CD4-positive, alpha-beta T cell treated with Interleukin-21 for 1 hour (primary cell): ENCODE data around the gene ZDHHC1.
A peak's percentile ranks its signal among the peaks of the same experiment; 100 is the strongest.
"Not testable (repeated sequence)": the region's sequence is repeated elsewhere in the genome, so short reads cannot be mapped to it uniquely, and the experiment has no call there.

Experiments
- DNase-seq: peaks from one replicate; pipeline ENCODE4 v3.0.0-alpha.2; 2020

ZDHHC1 gene

DNA sequence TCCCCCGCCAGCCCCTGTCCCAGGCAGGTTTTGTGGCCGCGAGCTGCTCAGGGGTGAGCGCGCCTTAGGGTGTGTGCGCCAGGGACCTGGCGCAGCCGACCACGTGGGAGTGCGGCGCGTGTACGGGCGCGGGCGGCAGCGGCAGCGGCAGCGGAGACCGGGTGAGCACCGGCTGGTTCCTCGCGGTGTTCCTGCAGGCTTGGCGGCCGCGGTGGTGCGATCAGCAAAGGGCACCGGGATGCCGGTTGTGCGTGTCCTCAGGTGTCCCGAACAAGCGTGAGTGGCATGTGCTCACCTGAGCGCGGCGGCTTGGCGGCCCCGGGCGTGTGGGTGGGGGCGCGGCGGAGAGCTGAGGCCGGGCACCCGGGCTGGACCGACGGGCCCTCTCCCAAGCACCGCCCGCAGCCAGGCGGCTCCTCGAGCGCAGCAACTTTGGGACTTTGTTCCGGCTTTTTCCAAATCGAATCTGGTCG, 14.3 kb upstream of the ZDHHC1 start:
- DNase-seq = peak; percentile 13

DNA sequence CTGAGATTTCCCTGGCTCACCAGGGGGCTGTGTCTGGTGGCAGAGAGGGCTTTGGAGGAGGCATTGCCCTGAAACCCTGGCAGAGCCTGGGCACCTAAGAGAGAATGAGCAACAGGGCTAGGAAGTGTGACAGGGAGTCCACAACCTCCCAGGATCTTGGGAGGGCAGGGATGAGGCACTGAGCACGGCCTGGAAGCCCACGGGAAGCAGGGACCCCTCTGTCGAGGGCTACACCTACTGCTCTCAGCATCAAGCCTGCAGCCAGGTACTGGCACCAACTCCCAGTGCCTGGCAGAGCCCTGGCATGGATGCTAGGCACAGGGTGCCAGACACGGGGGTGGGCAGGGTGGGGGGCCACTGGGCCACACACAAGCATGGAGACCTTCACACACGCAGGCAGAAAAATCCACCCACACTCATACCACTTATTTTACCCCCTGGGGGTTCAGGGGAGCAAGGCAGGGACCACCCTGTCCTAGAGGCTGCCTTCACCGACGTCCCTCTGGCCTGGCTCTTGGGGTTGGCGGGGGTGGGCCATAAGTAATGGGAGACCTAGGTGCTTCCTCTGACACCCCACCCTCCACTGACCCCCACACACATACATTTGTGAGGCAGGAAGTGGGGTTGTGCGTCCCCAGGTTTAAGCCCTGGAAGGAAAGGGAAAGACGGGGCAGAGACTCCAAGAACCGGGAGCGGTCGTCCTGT, 13.7 kb upstream of the ZDHHC1 start:
- no peak for DNase-seq

DNA sequence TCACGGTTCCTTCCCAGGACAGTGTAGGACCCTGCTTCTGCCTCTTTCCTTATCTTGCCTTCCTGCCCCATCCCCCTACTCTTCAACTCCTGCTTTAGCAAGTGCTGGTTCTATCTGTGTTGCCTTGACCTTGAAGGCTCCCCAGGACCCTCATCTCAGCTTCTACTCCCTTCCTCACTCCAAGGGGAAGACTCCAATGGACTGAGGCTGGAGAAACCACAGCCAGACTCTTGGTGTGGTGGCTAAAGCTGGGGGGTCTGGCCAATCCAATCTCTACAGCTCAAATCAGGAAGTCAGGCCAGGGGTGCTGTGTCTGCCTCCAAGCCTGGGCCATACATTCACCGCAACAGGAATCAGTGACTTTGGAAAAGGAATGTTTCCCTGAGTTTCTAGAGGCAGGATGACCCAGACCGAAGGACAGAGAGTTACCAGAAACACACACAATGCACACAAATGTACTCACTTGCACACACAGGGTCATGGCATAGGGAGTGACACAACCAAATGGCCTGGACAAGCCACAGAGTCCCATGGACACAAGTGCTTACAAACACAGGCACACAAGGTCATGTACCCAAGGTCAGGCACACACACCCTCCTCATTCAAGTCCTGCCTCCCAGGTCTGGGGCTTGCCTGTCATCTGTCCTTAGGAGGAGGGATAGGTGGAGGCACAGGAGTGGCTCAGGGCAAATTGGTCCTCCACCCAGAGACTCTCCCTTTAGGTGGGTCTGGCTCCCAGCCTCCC, 12.9 kb upstream of the ZDHHC1 start:
- DNase-seq = no peak

DNA sequence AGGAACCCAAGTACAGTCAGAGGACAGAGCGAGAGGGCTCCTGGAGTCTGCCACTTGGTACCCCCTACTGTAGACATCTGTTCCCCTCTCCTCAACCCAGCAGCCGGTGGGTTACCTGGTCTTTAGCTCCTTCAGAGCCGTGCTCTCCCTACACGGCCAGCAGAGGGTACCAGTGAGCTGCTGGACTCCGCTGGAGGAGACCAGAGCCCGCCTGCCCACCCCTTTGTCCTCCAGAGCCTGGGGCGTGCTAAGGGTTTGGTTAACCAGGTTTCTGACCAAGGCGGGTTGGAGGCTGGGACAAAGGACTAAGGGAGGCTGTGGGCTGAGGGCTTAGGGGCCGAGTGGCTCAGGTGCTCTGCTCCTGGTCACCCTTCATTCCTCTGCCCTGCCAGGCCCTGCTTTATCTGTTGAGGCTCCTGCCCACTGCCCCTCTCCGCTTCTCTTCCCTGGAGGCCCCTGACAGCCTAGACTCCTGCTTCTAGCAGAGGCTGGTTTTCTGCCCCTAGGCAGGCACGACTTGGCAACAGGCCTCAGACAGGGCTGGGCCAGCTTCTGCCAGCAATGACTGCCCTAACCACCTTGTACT, 12.0 kb upstream of the ZDHHC1 start:
- peak; percentile 48 for DNase-seq

DNA sequence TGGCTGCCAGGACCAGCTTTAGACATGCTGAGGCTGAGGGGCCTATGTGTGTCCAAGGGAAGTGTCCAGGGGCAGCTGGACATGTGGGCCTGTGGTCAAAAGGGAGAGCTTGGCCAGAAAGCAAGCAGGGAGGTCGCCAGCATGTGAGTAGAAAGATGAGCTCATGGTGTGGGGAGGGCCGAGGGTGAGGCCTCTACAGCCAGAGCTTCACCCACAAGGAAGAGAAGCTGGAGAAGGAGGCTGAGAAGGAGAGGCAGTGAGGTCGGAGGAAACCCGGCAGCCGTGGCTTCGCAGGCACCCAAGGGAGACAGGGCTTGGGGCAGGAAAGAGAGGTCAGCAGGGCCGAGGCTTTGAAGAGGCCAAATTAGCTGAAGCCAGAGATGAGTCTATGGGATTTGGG, 10.7 kb upstream of the ZDHHC1 start:
- no peak for DNase-seq

DNA sequence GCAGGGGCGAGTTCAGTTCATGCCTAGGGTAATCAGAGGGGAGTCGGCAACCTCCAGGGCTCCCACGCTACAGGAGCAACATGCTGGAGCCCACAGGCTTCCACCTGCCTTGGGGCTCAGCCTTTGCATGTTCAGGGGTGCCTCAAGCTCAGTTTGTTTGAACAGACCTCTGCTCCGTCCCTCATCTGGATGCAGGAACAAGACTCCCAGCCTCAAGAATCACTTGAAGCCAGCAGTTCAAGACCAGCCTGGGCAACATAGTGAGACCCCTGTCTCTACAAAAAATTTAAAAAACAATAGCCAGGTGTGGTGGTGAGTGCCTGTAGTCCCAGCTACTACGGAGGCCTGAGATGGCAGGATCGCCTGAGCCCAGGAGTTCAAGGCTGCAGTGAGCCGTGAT, 9.7 kb upstream of the ZDHHC1 start:
- DNase-seq = no peak

DNA sequence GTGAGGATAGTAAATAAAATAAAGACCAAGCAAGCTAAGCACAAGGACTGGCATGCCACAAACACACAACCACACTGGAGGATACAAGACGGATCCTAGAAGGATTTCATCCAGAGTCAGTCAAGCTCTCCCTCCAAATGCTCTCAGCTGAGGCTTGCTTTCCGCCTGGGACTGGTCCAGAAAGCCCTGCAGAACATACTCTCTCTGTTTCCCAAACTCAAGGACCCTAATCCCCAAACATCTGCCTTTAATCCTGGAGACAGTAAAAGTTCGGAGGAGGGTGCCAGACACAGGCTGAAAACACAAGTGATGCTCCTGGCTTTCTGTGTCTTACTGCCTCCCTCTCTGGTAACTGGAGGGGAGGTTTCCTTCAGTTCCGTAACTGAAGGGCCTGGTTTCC, 9.3 kb upstream of the ZDHHC1 start:
- DNase-seq = no peak

DNA sequence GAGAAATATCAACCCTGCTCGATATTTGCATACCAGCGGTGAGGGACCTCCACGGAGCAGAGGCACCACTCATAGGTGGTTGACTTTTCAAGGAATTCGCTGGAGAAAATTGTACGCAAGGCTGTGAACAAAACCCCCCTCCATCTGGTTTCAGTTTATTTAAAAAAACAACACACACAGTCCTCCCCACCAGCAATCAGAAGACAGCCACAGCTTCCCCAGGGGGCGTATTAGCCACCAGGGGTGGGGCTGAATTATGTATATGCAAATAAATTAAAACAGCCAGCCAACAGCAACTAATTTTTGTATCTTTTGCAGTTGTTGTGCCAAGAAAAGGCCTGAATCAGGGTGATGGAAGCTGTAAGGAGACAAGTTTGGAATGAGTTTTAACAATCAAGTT, 8.8 kb upstream of the ZDHHC1 start:
- no peak for DNase-seq

DNA sequence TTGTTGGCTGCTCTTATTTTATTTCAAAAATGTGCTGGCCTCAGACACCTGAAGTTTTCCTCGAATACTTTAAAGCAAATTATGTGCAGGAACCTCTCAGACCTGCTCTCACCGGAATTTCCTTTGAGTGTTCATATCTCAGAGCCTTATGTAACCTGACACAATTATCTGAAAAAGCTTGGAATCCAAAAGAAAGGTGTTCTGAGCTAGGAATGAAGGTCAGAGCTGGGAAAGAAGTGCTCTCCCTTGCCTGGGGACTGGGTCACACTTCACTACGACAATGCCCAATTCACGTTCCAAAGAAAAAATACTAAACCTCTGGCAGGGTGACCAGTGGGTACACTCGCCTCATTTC, 8.0 kb upstream of the ZDHHC1 start:
- no peak for DNase-seq

DNA sequence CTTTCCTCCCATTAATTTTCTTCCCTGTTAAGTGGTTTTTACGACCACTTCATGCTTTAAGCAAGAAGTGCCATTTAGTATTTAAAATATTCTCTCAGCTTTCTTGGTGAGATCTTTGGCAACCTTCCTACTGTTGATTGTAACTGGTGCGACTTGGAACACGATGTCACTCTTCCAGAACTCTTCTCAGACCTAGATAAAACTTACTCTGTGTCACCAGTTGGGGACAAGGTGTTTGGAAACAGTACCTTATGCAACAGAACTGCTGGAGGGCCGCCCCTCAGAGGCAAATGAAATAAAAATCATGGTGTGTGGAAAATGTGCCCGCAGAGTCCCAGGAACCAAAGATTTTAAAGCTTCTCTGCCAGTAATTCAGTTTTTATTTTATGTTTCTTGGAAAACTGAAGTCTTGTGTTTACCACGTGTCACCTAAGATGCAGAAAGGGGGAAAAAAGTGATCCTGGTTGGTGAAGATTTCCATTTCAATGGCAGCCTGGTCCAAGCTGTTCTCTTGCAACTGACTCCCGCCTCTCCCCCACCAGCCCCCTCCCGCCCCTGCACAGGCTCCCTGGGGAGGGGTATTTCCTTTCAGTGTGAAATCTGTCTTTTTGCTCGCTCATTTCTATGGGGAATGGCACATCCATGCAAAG, 7.5 kb upstream of the ZDHHC1 start:
- no peak for DNase-seq

DNA sequence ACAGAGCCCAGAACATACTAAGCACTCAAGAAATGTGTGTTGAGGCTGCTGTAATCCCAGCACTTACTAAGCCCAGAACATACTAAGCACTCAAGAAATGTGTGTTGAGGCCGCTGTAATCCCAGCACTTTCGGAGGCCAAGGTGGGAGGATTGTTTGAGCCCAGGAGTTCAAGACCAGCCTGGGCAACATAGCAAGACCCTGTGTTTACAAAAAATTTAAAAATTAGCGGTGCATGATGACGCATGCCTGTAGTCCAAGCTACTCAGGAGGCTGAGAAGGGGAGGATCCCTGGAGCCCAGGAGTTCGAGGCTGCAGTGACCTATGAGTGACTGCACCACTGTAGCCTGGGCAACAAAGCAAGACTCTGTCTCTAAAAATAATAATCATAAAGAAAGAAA, 6.7 kb upstream of the ZDHHC1 start:
- DNase-seq = no peak

DNA sequence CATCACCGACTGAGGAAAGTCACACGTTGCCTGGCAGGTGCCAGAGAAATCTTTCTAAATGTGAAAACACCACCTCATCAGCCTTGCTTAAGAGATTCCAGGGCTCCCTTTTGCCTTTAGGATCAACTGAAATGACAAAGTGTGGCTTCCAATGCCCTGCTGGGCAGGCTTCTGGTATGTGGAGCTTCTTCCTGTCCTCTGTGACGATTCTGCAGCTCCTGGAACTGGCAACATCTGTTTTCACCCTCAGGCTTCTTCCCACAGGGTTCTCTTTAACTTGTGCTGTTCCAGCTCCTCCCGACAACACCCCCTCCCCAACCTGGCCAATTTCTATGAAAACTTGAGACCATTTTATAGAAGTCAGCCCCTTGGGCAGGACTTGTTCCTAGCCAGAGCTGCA, 4.8 kb upstream of the ZDHHC1 start:
- no peak for DNase-seq

DNA sequence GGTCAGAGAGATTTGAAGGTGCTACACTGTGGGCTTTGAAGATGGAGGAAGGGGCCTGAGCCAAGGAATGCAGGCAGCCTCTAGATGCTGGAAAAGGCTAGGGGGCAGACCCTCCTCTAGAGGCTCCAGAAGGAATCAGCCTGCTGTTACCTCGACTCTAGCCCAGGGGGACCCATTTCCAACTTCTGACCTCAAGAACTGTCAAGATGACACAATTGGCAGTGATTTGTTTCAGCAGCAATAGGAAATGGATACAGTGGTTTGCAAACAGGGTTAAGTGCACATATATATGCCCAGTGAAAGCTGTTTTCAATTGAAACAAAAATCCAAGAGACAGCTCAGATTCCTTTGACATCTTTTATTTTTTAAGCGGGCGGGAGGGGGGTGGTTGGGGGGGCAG, 3.7 kb upstream of the ZDHHC1 start:
- no peak for DNase-seq

DNA sequence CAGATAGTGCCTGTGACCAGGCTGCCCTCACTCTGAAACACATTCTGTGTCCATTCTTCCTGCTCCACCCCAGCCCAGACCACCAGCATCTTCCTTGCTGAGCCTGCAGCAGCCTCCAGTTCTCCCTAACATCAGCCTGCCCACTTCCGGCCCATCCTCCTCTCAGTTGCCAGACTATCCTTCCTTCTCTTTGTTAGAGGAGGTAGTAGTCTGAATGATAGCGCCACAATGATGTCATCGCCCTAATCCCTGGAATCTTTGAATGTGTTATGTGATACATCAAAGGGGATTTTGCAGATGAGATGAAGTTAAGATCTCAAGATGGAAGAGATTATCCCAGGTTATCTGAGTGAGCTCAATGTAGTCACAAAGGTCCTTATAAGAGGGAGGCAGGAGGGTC, 3.2 kb upstream of the ZDHHC1 start:
- no peak for DNase-seq

DNA sequence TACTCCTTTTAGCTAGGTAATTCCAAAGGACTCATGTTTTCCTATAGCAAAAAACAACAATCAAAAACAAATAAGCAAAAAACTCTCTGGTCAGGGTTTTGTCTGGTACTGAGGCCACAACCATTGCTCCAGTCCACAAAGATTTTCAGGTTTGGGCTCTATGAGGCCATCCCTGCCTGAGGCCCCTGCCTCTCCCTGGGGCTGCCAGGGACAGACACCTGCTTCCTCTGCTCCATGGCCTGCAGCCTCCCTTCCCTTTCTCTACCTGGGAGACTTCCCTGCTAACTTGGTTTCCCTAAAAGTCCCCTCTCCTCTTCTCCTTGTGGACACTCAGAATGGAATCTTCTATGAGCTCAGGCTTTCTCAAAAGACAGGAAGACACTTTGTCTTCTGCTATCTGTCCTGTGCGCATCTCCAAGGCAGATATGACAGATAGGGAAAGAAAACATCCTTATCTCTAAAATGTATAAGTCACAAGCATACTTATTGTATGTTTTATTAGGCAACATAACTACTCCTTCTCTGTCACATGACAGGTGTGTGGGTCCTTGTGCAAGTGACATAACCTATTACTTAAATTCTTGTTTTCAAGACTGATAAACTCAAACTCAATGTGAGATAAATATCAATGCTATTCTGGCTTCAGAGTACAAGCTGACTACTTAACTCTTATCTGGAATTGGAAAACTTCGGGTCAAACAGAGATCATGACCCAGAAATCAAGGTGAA, 1.2 kb upstream of the ZDHHC1 start:
- no peak for DNase-seq

DNA sequence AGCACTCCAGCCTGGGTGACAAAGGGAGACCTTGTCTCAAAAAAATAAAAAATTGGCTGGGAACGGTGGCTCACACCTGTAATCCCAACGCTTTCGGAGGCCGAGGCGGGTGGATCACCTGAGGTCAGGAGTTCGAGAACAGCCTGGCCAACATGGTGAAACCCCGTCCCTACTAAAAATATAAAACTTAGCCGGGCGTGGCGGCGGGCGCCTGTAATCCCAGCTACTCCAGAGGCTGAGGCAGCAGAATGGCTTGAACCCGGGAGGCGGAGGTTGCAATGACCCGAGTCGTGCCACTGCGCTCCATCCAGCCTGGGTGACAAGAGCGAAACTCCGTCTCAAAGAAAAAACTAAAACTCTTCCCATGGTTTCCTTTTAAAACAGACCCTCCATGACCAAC, 856 bp downstream of the ZDHHC1 start:
- not testable (repeated sequence) for DNase-seq

DNA sequence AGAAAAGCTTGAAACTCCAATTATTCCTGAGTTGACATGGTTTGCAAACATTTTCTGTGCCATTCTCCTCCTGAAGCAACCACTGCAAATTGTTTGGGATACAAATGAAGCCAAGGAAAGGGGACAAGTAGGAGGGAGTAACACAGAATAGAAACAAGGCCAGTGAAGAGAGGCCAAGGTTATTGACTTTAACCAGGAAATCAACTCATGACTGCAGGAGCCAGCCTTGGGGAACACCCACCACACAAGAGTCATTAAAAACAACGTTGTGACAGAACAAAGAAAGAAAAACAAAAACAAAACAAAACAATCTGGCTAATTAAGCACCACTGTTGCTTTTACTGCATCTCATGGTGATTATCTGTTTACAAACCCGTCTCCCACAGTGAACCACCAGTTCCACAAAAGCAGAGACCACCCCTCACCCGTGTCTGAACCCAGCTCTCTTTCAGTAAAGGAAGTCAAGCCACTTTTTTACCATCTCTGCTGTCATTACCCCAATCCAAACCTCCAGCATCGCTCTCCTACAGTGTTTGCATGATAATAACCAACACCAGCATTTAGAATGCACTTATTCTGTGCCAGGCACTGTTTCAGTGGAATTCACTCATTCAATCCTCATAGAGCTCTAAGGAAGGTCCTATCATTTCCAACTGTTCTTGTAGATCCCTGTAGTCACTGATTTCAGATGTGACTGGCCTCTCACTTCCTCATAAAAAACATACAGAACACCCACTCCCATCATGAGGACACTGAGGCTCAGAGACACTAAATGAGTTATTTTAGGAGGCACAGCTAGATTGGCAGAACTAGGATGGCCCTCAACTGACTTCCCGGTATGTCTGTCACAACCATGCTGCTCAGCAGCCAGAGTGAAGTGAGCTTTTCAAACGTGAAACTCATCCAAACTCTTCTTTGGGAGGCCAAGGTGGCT, 2.0 kb downstream of the ZDHHC1 start:
- DNase-seq = no peak

DNA sequence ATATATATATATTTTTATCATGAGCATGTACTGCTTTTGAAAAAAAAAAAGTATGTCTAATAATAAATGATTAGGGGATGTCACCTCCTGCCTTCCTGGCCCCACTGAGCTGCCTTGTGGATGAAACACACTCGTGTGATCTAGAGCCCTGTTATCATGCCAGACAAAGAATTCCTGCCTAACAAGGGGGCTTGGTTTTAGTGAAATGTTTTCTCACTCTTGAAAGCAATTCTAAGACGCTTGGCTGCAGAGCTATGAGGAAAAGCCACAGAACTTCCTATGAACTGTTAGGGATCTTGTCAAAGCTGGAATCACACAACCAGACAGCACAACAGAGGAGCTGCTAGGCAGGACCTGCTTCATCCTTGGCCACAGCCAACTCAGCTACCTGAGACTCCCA, 4.0 kb downstream of the ZDHHC1 start:
- no peak for DNase-seq

DNA sequence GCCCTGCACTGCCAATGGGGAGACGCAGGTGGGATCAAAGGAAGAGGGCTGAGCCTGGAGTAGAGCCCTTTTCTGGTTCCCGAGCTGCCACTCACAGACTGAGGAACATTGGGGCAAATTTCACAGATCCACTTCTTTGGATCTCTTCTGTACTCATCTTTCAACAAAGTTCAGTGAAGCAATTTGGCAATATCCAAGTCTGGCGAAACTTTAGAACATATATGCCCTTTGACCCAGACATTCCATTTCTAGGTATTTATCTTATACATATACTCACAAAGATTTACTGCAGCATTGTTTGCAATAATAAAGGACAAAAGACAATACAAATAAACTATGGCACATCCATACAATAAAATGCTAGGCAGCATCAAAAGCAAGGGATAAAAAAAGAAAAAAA, 4.9 kb downstream of the ZDHHC1 start:
- DNase-seq = no peak

DNA sequence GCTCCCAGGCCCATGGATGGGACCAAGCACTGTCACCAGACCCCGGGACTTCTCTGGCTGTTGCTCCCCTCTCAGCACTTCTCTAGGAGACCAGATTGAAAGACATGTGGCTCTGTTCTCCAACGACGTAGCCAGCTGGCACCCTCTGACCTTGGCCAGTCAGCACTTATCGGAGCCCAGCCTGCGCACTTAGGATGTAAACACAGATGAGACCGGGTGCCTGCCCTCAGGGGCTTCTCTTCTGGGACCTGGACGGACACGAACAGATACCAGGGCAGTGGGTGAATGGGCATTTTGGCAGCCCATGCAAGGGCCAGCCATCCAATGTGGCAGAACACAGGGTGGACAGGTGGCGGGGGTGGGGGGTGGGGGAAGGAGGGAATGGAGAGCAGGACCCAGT, 6.6 kb downstream of the ZDHHC1 start:
- DNase-seq = no peak

DNA sequence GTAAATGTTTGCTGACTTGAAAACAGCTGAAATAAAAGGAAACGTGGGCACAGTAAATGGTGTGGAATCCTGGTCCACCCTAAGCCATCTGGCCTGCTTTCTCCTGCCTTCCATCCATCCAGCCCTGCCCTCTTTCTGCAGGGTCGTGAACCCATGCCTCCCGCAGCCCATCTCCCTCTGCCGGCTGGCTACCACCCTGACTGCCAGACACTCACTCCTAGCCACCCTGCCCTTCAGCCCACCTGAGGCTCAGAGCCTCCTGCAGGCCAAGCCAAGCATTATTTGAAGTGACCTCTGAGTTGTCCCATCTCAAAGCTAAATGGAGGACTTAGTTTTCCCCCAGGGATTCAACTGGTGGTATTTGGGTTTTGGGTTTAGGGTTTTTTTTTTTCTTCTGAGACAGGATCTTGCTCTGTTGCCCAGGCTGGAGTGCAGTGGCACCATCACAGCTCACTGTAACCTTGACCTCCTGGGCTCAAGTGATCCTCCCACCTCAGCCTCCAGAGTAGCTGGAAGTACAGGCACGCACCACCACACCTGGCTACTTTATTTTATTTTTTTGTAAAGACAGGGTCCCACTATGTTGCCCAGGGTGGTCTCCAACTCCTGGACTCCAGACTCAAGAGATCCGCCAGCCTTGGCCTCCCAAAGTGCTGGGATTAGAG, 8.4 kb downstream of the ZDHHC1 start:
- no peak for DNase-seq
